CD4-positive, alpha-beta T cell (primary cell): ENCODE results near the gene TRIM73. TPM values are rescaled to one million over a fixed set of nuclear protein-coding genes. Genes with fewer than 3 reads are reported as not detected.
A peak's percentile ranks its signal among the peaks of the same experiment; 100 is the strongest.
"Not testable (repeated sequence)": the region's sequence is repeated elsewhere in the genome, so short reads cannot be mapped to it uniquely, and the experiment has no call there.

Experiments used
- ATAC-seq: fragments of 200-7000 bp; cut with Tn5 transposase; one replicate; pipeline ENCODE4 v1.10.0; 2022; ENCODE audit warnings: mild to moderate bottlenecking; ENCODE audit not compliant: poor library complexity
- CTCF ChIA-PET: fragments of 350-600 bp; sonication (Branson Sonifier 250); formaldehyde crosslinking; loops from one replicate; lab custom pipeline; 2021; ENCODE audit warnings: antibody characterized with exemption, inconsistent platforms; lab: Charles Lee
- POLR2A ChIA-PET: fragments of 350-600 bp; sonication (Branson Sonifier 250); formaldehyde crosslinking; loops from one replicate; lab custom pipeline; 2021; ENCODE audit warnings: antibody characterized with exemption, inconsistent platforms; lab: Charles Lee
- DNase-seq, 14 experiments: peaks; one replicate each; pipeline ENCODE4 v3.0.0-alpha.2; 2013 to 2020; ENCODE audit warnings: mixed read lengths in 2 of 14
- H3K27ac ChIP-seq, 2 donors: one replicate each; pipeline versions ENCODE4 v1.5.1 to v1.7.0; 2013; ENCODE audit warnings: low read length in 2 of 2, low read depth in 1 of 2, mild to moderate bottlenecking in 1 of 2
- H3K27me3 ChIP-seq, 2 experiments: 1 replicate in 1 of 2; 2 replicates in 1 of 2; pipeline versions ENCODE4 v1.6.1 to v1.7.0; 2013; ENCODE audit warnings: low read length in 2 of 2, control low read depth in 1 of 2, mild to moderate bottlenecking in 1 of 2, moderate library complexity in 1 of 2; ENCODE audit not compliant: insufficient read depth in 2 of 2, control insufficient read depth in 1 of 2
- H3K36me3 ChIP-seq: one replicate; pipeline ENCODE4 v1.6.1; 2013; ENCODE audit warnings: low read length, control low read depth; ENCODE audit not compliant: insufficient read depth
- H3K4me1 ChIP-seq: one replicate; pipeline ENCODE4 v1.6.1; 2013; ENCODE audit warnings: low read length, control low read depth; ENCODE audit not compliant: insufficient read depth
- H3K4me3 ChIP-seq: one replicate; pipeline ENCODE4 v1.5.1; 2013; ENCODE audit warnings: mild to moderate bottlenecking, low read length, moderate library complexity
- H3K9me3 ChIP-seq, 2 experiments: 1 replicate in 1 of 2; 2 replicates in 1 of 2; pipeline versions ENCODE4 v1.6.1 to v1.7.0; 2013; ENCODE audit warnings: low read length in 2 of 2, mild to moderate bottlenecking in 2 of 2, control low read depth in 1 of 2, moderate library complexity in 1 of 2; ENCODE audit not compliant: control insufficient read depth in 1 of 2, insufficient read depth in 1 of 2
- H3K27ac Mint-ChIP-seq: one replicate; pipeline ENCODE4 v1.8.0; 2020; ENCODE audit warnings: mixed read lengths
- H3K27me3 Mint-ChIP-seq: one replicate; pipeline ENCODE4 v1.8.0; 2021; ENCODE audit warnings: mixed read lengths
- H3K36me3 Mint-ChIP-seq: one replicate; pipeline ENCODE4 v1.8.0; 2021; ENCODE audit warnings: low read depth, mixed read lengths
- H3K4me1 Mint-ChIP-seq: one replicate; pipeline ENCODE4 v1.8.0; 2021; ENCODE audit warnings: low read depth, mixed read lengths
- H3K4me3 Mint-ChIP-seq: one replicate; pipeline ENCODE4 v1.8.0; 2020; ENCODE audit warnings: mild to moderate bottlenecking, mixed read lengths
- H3K9me3 Mint-ChIP-seq: one replicate; pipeline ENCODE4 v1.8.0; 2020; ENCODE audit warnings: mixed read lengths
- intact Hi-C, 2 experiments: fragments of 100-400 bp; cut with DNase I in 1 of 2; cut with micrococcal nuclease in 1 of 2; formaldehyde crosslinking; loops; one replicate each; pipeline versions ENCODE4 v1.15.1 to v1.9.0; 2023 to 2025; cut with DNase I, micrococcal nuclease
- total RNA-seq, 174 experiments: library from RNA in 2 of 174; stranded (reverse) in 2 of 174; gene quantifications; one replicate each; pipeline ENCODE4 v1.2.3 and lab custom pipeline; 2021 to 2026

The TRIM73 gene
- total RNA-seq, 2 experiments from 2014 or later = 19.1 to 22.3 TPM

DNA sequence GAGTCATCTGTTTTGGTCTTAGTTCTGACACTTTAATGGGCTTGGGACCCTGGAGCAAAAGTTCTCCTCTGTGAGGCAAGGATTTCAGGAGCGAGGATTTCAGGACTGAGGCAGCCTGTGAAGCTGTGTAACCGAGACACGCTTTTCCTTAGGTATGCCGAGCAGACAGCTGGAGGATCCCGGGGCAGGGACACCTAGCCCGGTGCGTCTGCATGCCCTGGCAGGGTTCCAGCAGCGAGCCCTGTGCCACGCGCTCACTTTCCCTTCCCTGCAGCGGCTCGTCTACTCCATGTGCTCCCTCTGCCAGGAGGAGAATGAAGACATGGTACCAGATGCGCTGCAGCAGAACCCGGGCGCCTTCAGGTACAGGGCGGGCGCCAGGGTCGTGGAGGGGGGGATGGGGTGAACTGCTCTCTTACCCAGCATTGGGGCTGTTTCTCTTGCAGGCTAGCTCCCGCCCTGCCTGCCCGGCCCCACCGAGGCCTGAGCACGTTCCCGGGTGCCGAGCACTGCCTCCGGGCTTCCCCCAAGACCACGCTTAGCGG lies 20.5 kb downstream of the TRIM73 start:
- peaks cover 18% of the 10 kb centered on the region for H3K36me3 Mint-ChIP-seq
- POLR2A ChIA-PET, H3K9me3 Mint-ChIP-seq, H3K4me1 Mint-ChIP-seq, H3K4me3 Mint-ChIP-seq, H3K27me3 ChIP-seq, H3K27me3 Mint-ChIP-seq, CTCF ChIA-PET, H3K27ac ChIP-seq, ATAC-seq, H3K27ac Mint-ChIP-seq, DNase-seq, H3K9me3 ChIP-seq, H3K4me1 ChIP-seq, H3K4me3 ChIP-seq, intact Hi-C loops: not testable (repeated sequence)
- peaks cover 15% of the 10 kb centered on the region for H3K36me3 ChIP-seq

DNA sequence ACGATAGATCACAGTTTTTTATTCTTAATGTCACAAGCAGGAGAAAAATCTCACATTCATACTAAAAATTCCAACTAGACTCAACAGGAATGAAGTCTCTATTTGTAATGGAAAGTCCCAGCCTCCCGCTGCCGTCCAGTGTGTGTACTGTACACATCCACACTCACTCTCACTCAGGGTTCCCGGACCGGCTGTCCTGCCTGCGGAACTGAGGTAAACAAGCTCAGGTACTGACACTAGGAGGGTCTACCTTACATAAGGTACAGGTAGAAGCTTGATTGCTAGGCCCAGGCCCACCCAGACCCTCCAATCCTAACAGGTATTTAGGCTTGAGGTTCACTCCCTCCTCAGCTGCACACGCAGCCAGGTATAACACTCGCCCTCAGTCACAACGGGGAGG lies 21.4 kb downstream of the TRIM73 start:
- H3K27ac ChIP-seq, H3K4me3 ChIP-seq, H3K9me3 ChIP-seq, intact Hi-C loops, H3K9me3 Mint-ChIP-seq, H3K27me3 ChIP-seq, H3K4me1 Mint-ChIP-seq, H3K27me3 Mint-ChIP-seq, CTCF ChIA-PET, POLR2A ChIA-PET, H3K4me1 ChIP-seq, DNase-seq, ATAC-seq, H3K4me3 Mint-ChIP-seq, H3K27ac Mint-ChIP-seq: not testable (repeated sequence)
- peaks cover 21% of the 10 kb centered on the region for H3K36me3 ChIP-seq
- peaks cover 22% of the 10 kb centered on the region for H3K36me3 Mint-ChIP-seq

- peaks cover 23% of the 10 kb centered on the region for H3K36me3 Mint-ChIP-seq
- DNase-seq, POLR2A ChIA-PET, H3K27ac ChIP-seq, H3K27ac Mint-ChIP-seq, H3K4me3 ChIP-seq, H3K9me3 ChIP-seq, H3K27me3 ChIP-seq, CTCF ChIA-PET, H3K4me1 ChIP-seq, ATAC-seq, H3K4me3 Mint-ChIP-seq, H3K27me3 Mint-ChIP-seq, H3K9me3 Mint-ChIP-seq, intact Hi-C loops, H3K4me1 Mint-ChIP-seq: not testable (repeated sequence)
- H3K36me3 ChIP-seq = peaks cover 22% of the 10 kb centered on the region
These were observed 22.9 kb downstream of the TRIM73 start for GRCh38 chr7:75418292-75418858.

DNA sequence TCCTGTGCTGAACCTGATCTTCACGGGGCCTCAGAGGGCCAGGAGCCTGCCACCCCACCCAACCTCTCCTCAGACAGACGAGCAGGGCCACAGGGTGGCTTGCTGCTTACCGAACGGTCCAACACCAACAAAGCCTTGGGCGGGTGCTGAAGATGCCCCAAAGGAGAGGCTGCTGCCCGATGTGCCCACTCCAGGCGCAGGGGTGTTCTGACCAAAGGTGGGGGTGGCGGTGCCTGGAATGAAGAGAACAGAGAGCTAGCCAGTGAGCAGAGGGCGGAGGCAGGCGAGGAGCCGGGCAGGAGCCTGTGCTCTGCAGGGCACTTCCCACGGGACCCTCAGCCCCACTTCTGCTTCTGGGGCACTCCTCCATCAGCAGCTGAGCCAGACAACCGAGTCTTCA lies 23.8 kb downstream of the TRIM73 start:
- CTCF ChIA-PET, H3K4me3 Mint-ChIP-seq, H3K9me3 ChIP-seq, ATAC-seq, H3K27me3 Mint-ChIP-seq, H3K27ac ChIP-seq, intact Hi-C loops, H3K4me1 ChIP-seq, H3K4me3 ChIP-seq, H3K4me1 Mint-ChIP-seq, POLR2A ChIA-PET, H3K27me3 ChIP-seq, H3K9me3 Mint-ChIP-seq, H3K27ac Mint-ChIP-seq: not testable (repeated sequence)
- peaks cover 30% of the 10 kb centered on the region for H3K36me3 ChIP-seq
- H3K36me3 Mint-ChIP-seq = peaks cover 31% of the 10 kb centered on the region
- peak in 1 of 14 experiments; percentile 10 for DNase-seq

- H3K36me3 Mint-ChIP-seq = peaks cover 36% of the 10 kb centered on the region
- H3K4me1 Mint-ChIP-seq, intact Hi-C loops, H3K27ac Mint-ChIP-seq, H3K27me3 Mint-ChIP-seq, H3K4me3 Mint-ChIP-seq, DNase-seq, H3K4me1 ChIP-seq, H3K4me3 ChIP-seq, CTCF ChIA-PET, H3K27me3 ChIP-seq, H3K27ac ChIP-seq, H3K9me3 Mint-ChIP-seq, ATAC-seq, POLR2A ChIA-PET, H3K9me3 ChIP-seq: not testable (repeated sequence)
- H3K36me3 ChIP-seq = peaks cover 34% of the 10 kb centered on the region
These were observed 24.3 kb downstream of the TRIM73 start for GRCh38 chr7:75419693-75420092.

DNA sequence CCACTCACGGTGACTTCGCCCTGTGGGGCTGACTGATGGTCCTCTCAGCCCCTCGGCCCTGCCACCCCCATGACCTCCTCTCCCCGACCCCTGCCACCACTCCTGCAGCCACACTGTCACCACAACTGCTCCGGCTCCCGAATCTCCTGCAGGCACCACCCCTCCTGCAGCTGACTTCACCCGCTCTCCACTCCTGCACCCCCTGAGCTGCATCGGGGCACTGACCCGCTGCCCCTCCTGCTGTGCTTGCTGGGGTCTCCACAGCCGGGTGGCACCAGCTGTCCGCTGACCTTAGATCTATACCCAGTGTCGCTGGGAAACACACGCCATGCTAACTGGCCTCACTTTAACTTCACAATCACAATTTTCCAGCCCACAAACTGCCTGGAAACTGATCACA lies 24.7 kb downstream of the TRIM73 start:
- H3K9me3 Mint-ChIP-seq, H3K4me3 ChIP-seq, H3K27me3 Mint-ChIP-seq, H3K27me3 ChIP-seq, DNase-seq, H3K9me3 ChIP-seq, H3K4me1 Mint-ChIP-seq, ATAC-seq, H3K4me1 ChIP-seq, H3K27ac ChIP-seq, CTCF ChIA-PET, intact Hi-C loops, H3K4me3 Mint-ChIP-seq, POLR2A ChIA-PET: not testable (repeated sequence)
- Mint-ChIP-seq H3K36me3 (peaks cover 36% of the 10 kb centered on the region), H3K27ac (peak overlapping the region; percentile 63)
- peaks cover 34% of the 10 kb centered on the region for H3K36me3 ChIP-seq
